Skeletal muscle tissue (tissue), 4 donors: ENCODE data around the gene HAPLN2. TPM values are rescaled to one million over a fixed set of nuclear protein-coding genes. Genes with fewer than 3 reads are reported as not detected.
A peak's percentile ranks its signal among the peaks of the same experiment; 100 is the strongest.
"Not testable (repeated sequence)": the region's sequence is repeated elsewhere in the genome, so short reads cannot be mapped to it uniquely, and the experiment has no call there.

ENCODE experiments used
- H3K27ac ChIP-seq: one replicate; pipeline ENCODE4 v1.7.0; 2013; ENCODE audit warnings: mild to moderate bottlenecking, low read depth, low read length, inconsistent platforms
- H3K27me3 ChIP-seq, 3 donors: one replicate each; pipeline ENCODE4 v1.7.0; 2013; ENCODE audit warnings: low read length in 3 of 3; ENCODE audit not compliant: control insufficient read depth in 3 of 3, insufficient read depth in 3 of 3
- H3K36me3 ChIP-seq, 3 donors: one replicate each; pipeline ENCODE4 v1.7.0; 2013; ENCODE audit warnings: low read length in 3 of 3; ENCODE audit not compliant: control insufficient read depth in 3 of 3, insufficient read depth in 3 of 3
- H3K4me1 ChIP-seq, 3 donors: one replicate each; pipeline ENCODE4 v1.7.0; 2013; ENCODE audit warnings: low read length in 3 of 3, mild to moderate bottlenecking in 3 of 3; ENCODE audit not compliant: control insufficient read depth in 3 of 3, insufficient read depth in 3 of 3
- H3K4me3 ChIP-seq, 3 donors: one replicate each; pipeline ENCODE4 v1.7.0; 2013; ENCODE audit warnings: low read length in 3 of 3
- H3K9ac ChIP-seq, 3 donors: one replicate each; pipeline ENCODE4 v1.7.0; 2013; ENCODE audit warnings: low read length in 3 of 3, mild to moderate bottlenecking in 3 of 3, moderate library complexity in 2 of 3, low read depth in 1 of 3
- H3K9me3 ChIP-seq, 3 donors: one replicate each; pipeline ENCODE4 v1.7.0; 2013; ENCODE audit warnings: low read length in 3 of 3; ENCODE audit not compliant: control insufficient read depth in 3 of 3
- total RNA-seq: library from RNA; depleted of rRNA; stranded (reverse); fragments of >200 nt; gene quantifications from one replicate; pipeline ENCODE4 v1.2.3, GENCODE V29; 2014
- donor health status: Osteomylitis.

HAPLN2 gene
- total RNA-seq, 1 donor from 2014 or later: 0.52 TPM

GRCh38 chr1:156599811-156600210 is 19.4 kb upstream of the HAPLN2 start:
- H3K36me3 ChIP-seq: peaks cover 31 to 38% (median 33%) of the 10 kb centered on the region in 3 donors
- no peaks in the 10 kb centered on the region for H3K9me3 ChIP-seq
- H3K4me3 ChIP-seq: no peak overlapping the region
- H3K4me1 ChIP-seq: peaks cover 9 to 21% (median 18%) of the 10 kb centered on the region in 3 donors
- H3K27ac ChIP-seq: no peak overlapping the region
- H3K27me3 ChIP-seq: no peaks in the 10 kb centered on the region
- H3K9ac ChIP-seq: no peak overlapping the region

- peak overlapping the region; percentile 62 for H3K27ac ChIP-seq
- H3K9me3 ChIP-seq: no peaks in the 10 kb centered on the region
- H3K4me1 ChIP-seq: peaks cover 9 to 21% (median 18%) of the 10 kb centered on the region in 3 donors
- peaks cover 23 to 29% (median 26%) of the 10 kb centered on the region in 3 donors for H3K36me3 ChIP-seq
- H3K4me3 ChIP-seq: peak overlapping the region; percentile 82 to 99 (median 98)
- H3K9ac ChIP-seq: peak overlapping the region; percentile 76 to 92 (median 85)
- H3K27me3 ChIP-seq: no peaks in the 10 kb centered on the region
Measured at GRCh38 chr1:156600733-156601121, 18.5 kb upstream of the HAPLN2 start.

- Histone ChIP-seq H3K27ac (peak within 1 kb of the TSS; percentile 62), H3K4me1 (peaks cover 9 to 21% (median 18%) of the 10 kb centered on the region in 3 donors), H3K27me3 (no peaks in the 10 kb centered on the region), H3K9me3 (no peaks in the 10 kb centered on the region), H3K4me3 (peak within 1 kb of the TSS; percentile 82 to 99 (median 98)), H3K36me3 (peaks cover 18 to 23% (median 20%) of the 10 kb centered on the region in 3 donors), H3K9ac (peak within 1 kb of the TSS; percentile 76 to 92 (median 85))
Measured at GRCh38 chr1:156601122-156601830, 17.9 kb upstream of the HAPLN2 start, which contains the start of gene GPATCH4. GPATCH4 (minus strand) TSS chr1:156601479.

- H3K27me3 ChIP-seq: no peaks in the 10 kb centered on the region
- peak overlapping the region; percentile 82 to 99 (median 98) for H3K4me3 ChIP-seq
- no peaks in the 10 kb centered on the region for H3K9me3 ChIP-seq
- peaks cover 9 to 21% (median 18%) of the 10 kb centered on the region in 3 donors for H3K4me1 ChIP-seq
- peak overlapping the region; percentile 62 for H3K27ac ChIP-seq
- H3K9ac ChIP-seq: peak overlapping the region; percentile 76 to 92 (median 85)
- H3K36me3 ChIP-seq: peaks cover 14 to 17% (median 14%) of the 10 kb centered on the region in 3 donors
Measured at GRCh38 chr1:156601892-156602291, 17.3 kb upstream of the HAPLN2 start.

- no peaks in the 10 kb centered on the region for H3K27me3 ChIP-seq
- H3K4me1 ChIP-seq: peaks cover 9 to 21% (median 18%) of the 10 kb centered on the region in 3 donors
- H3K27ac ChIP-seq: no peak overlapping the region
- H3K36me3 ChIP-seq: peaks cover 7 to 10% (median 8%) of the 10 kb centered on the region in 3 donors
- H3K9ac ChIP-seq: no peak overlapping the region
- H3K4me3 ChIP-seq: no peak overlapping the region
- no peaks in the 10 kb centered on the region for H3K9me3 ChIP-seq
Measured at GRCh38 chr1:156602557-156602993, 16.6 kb upstream of the HAPLN2 start.

GRCh38 chr1:156607344-156607743 is 11.9 kb upstream of the HAPLN2 start:
- H3K4me3 ChIP-seq, H3K27ac ChIP-seq, H3K4me1 ChIP-seq, H3K36me3 ChIP-seq, H3K9ac ChIP-seq, H3K9me3 ChIP-seq, H3K27me3 ChIP-seq: not testable (repeated sequence)

GRCh38 chr1:156608036-156608674 is 11.1 kb upstream of the HAPLN2 start:
- Histone ChIP-seq H3K9ac (no peak overlapping the region), H3K27ac (no peak overlapping the region), H3K4me3 (no peak overlapping the region), H3K9me3 (no peaks in the 10 kb centered on the region), H3K36me3 (no peaks in the 10 kb centered on the region), H3K27me3 (peaks cover 0 to 7% (median 3%) of the 10 kb centered on the region in 3 donors), H3K4me1 (peaks cover 0 to 5% (median 0%) of the 10 kb centered on the region in 3 donors)

GRCh38 chr1:156608981-156609380 is 10.2 kb upstream of the HAPLN2 start:
- H3K4me3 ChIP-seq: no peak overlapping the region
- H3K27me3 ChIP-seq: peaks cover 0 to 7% (median 3%) of the 10 kb centered on the region in 3 donors
- peaks cover 0 to 5% (median 0%) of the 10 kb centered on the region in 3 donors for H3K4me1 ChIP-seq
- no peak overlapping the region for H3K27ac ChIP-seq
- H3K9me3 ChIP-seq: no peaks in the 10 kb centered on the region
- H3K36me3 ChIP-seq: no peaks in the 10 kb centered on the region
- H3K9ac ChIP-seq: no peak overlapping the region

- not testable (repeated sequence) for H3K36me3 ChIP-seq, H3K9ac ChIP-seq, H3K27me3 ChIP-seq, H3K4me3 ChIP-seq, H3K9me3 ChIP-seq, H3K27ac ChIP-seq, H3K4me1 ChIP-seq
Measured at GRCh38 chr1:156610072-156610471, 9.1 kb upstream of the HAPLN2 start.

- no peaks in the 10 kb centered on the region for H3K9me3 ChIP-seq
- no peak overlapping the region for H3K27ac ChIP-seq
- H3K9ac ChIP-seq: no peak overlapping the region
- H3K4me1 ChIP-seq: peaks cover 0 to 9% (median 6%) of the 10 kb centered on the region in 3 donors
- peaks cover 0 to 13% (median 7%) of the 10 kb centered on the region in 3 donors for H3K27me3 ChIP-seq
- no peaks in the 10 kb centered on the region for H3K36me3 ChIP-seq
- no peak overlapping the region for H3K4me3 ChIP-seq
Measured at GRCh38 chr1:156612666-156613065, 6.5 kb upstream of the HAPLN2 start.
